ENCODE data around the gene LRRFIP1.

GRCh38 chr2:237642038-237642734 is 14.8 kb downstream of the LRRFIP1 start:
- TF ChIP-seq CTCF (optimal IDR thresholded peaks at IDR 0.05 in 1 of 3, IDR thresholded peaks at IDR 0.05 in 1 of 3, conservative IDR thresholded peaks at IDR 0.05 in 1 of 3; ENCODE audit: extremely low read depth in 1 of 3, insufficient read depth in 2 of 3, low read length in 3 of 3) (no peak), EZH2 (IDR thresholded peaks at IDR 0.05; ENCODE audit: low read length) (no peak)
